Fibroblast of lung (primary cell): Measurements from ENCODE around the gene ENO4. TPM values are rescaled to one million over a fixed set of nuclear protein-coding genes. Genes with fewer than 3 reads are reported as not detected.

Source experiments
- DNase-seq, 2 donors: peaks; one replicate each; pipeline versions ENCODE4 v3.0.0 to v3.0.0-alpha.2; 2010; ENCODE audit warnings: low read depth in 2 of 2
- H2AFZ ChIP-seq: 2 replicates; pipeline ENCODE4 v1.5.1; 2012; ENCODE audit warnings: low read length, control low read depth, inconsistent platforms
- H3K27ac ChIP-seq: 2 replicates; pipeline ENCODE4 v1.5.1; 2011; ENCODE audit warnings: low read length, control low read depth; ENCODE audit not compliant: insufficient read depth
- H3K27me3 ChIP-seq: 2 replicates; pipeline ENCODE4 v1.5.1; 2011; ENCODE audit warnings: mild to moderate bottlenecking, low read length; ENCODE audit not compliant: control insufficient read depth, insufficient read depth
- H3K36me3 ChIP-seq: 2 replicates; pipeline ENCODE4 v1.5.1; 2011; ENCODE audit warnings: low read length; ENCODE audit not compliant: control insufficient read depth, insufficient read depth
- H3K4me1 ChIP-seq: 2 replicates; pipeline ENCODE4 v1.5.1; 2011; ENCODE audit warnings: low read length; ENCODE audit not compliant: control insufficient read depth, insufficient read depth; ENCODE audit errors: extremely low read depth
- H3K4me2 ChIP-seq: 2 replicates; pipeline ENCODE4 v1.5.1; 2011; ENCODE audit warnings: low read length, control low read depth; ENCODE audit not compliant: insufficient read depth; ENCODE audit errors: extremely low read depth
- H3K4me3 ChIP-seq, 4 experiments: fragments of 200-600 bp in 1 of 4; sonication (generic) in 1 of 4; replicated peaks in 1 of 4; 2 replicates each; pipeline ENCODE4 v1.5.1; 2011 to 2016; ENCODE audit warnings: low read length in 4 of 4, low read depth in 3 of 4, mild to moderate bottlenecking in 3 of 4, control low read depth in 2 of 4, inconsistent platforms in 1 of 4, mixed read lengths in 1 of 4; ENCODE audit not compliant: insufficient read depth in 1 of 4; ENCODE audit errors: control extremely low read depth in 1 of 4
- H3K79me2 ChIP-seq: 2 replicates; pipeline ENCODE4 v1.5.1; 2012; ENCODE audit warnings: mild to moderate bottlenecking, low read length, inconsistent platforms; ENCODE audit not compliant: control insufficient read depth, insufficient read depth
- H3K9ac ChIP-seq: 2 replicates; pipeline ENCODE4 v1.5.1; 2011; ENCODE audit warnings: mild to moderate bottlenecking, low read length, control low read depth; ENCODE audit not compliant: insufficient read depth
- H3K9me3 ChIP-seq: 2 replicates; pipeline ENCODE4 v1.5.1; 2012; ENCODE audit warnings: low read depth, low read length; ENCODE audit not compliant: control insufficient read depth, insufficient read depth
- H4K20me1 ChIP-seq: 2 replicates; pipeline ENCODE4 v1.5.1; 2011; ENCODE audit warnings: low read length; ENCODE audit not compliant: control insufficient read depth, insufficient read depth; ENCODE audit errors: extremely low read depth
- EZH2 ChIP-seq: IDR thresholded peaks from 2 replicates; pipeline ENCODE4 v1.5.1; 2012; ENCODE audit warnings: low read length, control low read depth, mild to moderate bottlenecking; ENCODE audit errors: missing control alignments
- polyA plus RNA-seq, 2 donors: library from polyadenylated mRNA; depleted of rRNA in 1 of 2; stranded (reverse) in 1 of 2; unstranded in 1 of 2; fragments of >200 nt; gene quantifications; 2 replicates each; pipeline ENCODE4 v1.2.1, GENCODE V29; 2011 to 2012; ENCODE audit warnings: missing spikeins in 1 of 2
- total RNA-seq: library from RNA; depleted of rRNA; stranded (reverse); fragments of >200 nt; gene quantifications from 2 replicates; pipeline ENCODE4 v1.2.1, GENCODE V29; 2014
- TF ChIP-seq, protein P1 (sequence below), 2 donors: IDR thresholded peaks in 1 of 2; conservative IDR thresholded peaks in 1 of 2; 1 replicate in 1 of 2; 2 replicates in 1 of 2; pipeline ENCODE4 v1.5.1; 2011 to 2012; ENCODE audit warnings: low read length in 2 of 2, control low read depth in 1 of 2, inconsistent platforms in 1 of 2, low read depth in 1 of 2, mild to moderate bottlenecking in 1 of 2

Gene ENO4
- total and polyA plus RNA-seq, 2 donors (not counting 1 experiment from before 2014, with no cell fraction given), result 0.05 to 0.66 TPM

DNA sequence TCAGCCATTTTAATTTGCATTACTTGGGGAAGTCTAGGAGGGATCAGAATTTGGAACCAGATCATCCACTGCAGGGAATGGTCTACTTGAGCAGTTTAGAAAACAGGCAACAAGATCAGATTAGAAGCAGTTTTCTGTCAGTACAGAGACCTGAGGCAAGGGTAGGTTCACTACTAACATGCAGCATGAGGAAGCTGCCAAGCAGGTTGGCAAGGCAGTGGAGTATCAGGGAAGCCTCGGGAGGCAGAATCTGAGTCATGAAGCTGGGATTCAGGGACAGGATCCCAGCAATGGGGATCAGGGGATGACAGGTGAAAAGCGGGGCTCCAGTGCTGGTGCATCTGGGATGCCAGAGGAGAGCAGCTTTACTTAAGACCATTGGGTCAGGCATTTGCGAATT, 28.1 kb downstream of the ENO4 start:
- Histone ChIP-seq H3K79me2 (no peaks in the 10 kb centered on the region), H3K9ac (no peak overlapping the region), H2AFZ (no peak overlapping the region), H4K20me1 (no peaks in the 10 kb centered on the region), H3K4me1 (no peaks in the 10 kb centered on the region), H3K9me3 (no peaks in the 10 kb centered on the region), H3K4me2 (no peak overlapping the region), H3K4me3 (no peak overlapping the region), H3K27me3 (no peaks in the 10 kb centered on the region), H3K36me3 (no peaks in the 10 kb centered on the region), H3K27ac (no peak overlapping the region)
- no peak for DNase-seq
- no peak for TF ChIP-seq EZH2
- TF ChIP-seq, protein P1, sequence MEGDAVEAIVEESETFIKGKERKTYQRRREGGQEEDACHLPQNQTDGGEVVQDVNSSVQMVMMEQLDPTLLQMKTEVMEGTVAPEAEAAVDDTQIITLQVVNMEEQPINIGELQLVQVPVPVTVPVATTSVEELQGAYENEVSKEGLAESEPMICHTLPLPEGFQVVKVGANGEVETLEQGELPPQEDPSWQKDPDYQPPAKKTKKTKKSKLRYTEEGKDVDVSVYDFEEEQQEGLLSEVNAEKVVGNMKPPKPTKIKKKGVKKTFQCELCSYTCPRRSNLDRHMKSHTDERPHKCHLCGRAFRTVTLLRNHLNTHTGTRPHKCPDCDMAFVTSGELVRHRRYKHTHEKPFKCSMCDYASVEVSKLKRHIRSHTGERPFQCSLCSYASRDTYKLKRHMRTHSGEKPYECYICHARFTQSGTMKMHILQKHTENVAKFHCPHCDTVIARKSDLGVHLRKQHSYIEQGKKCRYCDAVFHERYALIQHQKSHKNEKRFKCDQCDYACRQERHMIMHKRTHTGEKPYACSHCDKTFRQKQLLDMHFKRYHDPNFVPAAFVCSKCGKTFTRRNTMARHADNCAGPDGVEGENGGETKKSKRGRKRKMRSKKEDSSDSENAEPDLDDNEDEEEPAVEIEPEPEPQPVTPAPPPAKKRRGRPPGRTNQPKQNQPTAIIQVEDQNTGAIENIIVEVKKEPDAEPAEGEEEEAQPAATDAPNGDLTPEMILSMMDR (conservative IDR thresholded peaks at IDR 0.05 in 1 of 2, IDR thresholded peaks at IDR 0.05 in 1 of 2; ENCODE audit: low read depth in 1 of 2, low read length in 2 of 2), result no peak

DNA sequence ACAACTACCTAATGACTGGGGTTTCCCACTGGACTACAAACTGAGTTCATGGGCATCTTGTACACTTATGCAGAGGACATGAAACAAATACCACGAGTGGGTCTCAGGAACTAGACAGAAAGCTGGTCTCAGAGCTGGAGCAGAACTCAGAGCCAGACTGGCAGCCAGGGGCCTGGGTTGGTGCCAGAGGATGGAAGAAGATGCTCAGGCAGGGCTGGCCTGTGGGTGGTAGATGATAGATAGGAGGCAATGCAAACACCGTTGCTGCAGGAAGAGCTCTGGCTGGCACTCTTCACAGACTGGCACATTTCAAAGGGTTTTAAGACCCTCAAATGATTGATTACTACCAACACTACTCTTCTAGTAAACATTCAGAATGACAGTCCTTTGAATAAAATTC, 28.8 kb downstream of the ENO4 start:
- TF ChIP-seq EZH2, result no peak
- TF ChIP-seq, protein P1 (conservative IDR thresholded peaks at IDR 0.05 in 1 of 2, IDR thresholded peaks at IDR 0.05 in 1 of 2; ENCODE audit: low read depth in 1 of 2, low read length in 2 of 2), result no peak
- Histone ChIP-seq H3K27ac (no peak overlapping the region), H3K79me2 (no peaks in the 10 kb centered on the region), H3K36me3 (no peaks in the 10 kb centered on the region), H3K27me3 (no peaks in the 10 kb centered on the region), H2AFZ (no peak overlapping the region), H3K4me3 (no peak overlapping the region), H3K4me1 (no peaks in the 10 kb centered on the region), H3K4me2 (no peak overlapping the region), H3K9me3 (no peaks in the 10 kb centered on the region), H4K20me1 (no peaks in the 10 kb centered on the region), H3K9ac (no peak overlapping the region)
- DNase-seq, result no peak

GRCh38 chr10:116879817-116880216, 30.5 kb downstream of the ENO4 start:
- Histone ChIP-seq H3K9me3 (no peaks in the 10 kb centered on the region), H3K36me3 (no peaks in the 10 kb centered on the region), H3K79me2 (no peaks in the 10 kb centered on the region), H3K4me1 (no peaks in the 10 kb centered on the region), H4K20me1 (no peaks in the 10 kb centered on the region), H3K27ac (no peak overlapping the region), H3K27me3 (no peaks in the 10 kb centered on the region), H3K4me2 (no peak overlapping the region), H3K4me3 (no peak overlapping the region), H3K9ac (no peak overlapping the region), H2AFZ (no peak overlapping the region)
- TF ChIP-seq, protein P1 (conservative IDR thresholded peaks at IDR 0.05 in 1 of 2, IDR thresholded peaks at IDR 0.05 in 1 of 2; ENCODE audit: low read depth in 1 of 2, low read length in 2 of 2), result no peak
- TF ChIP-seq EZH2, result no peak
- no peak for DNase-seq
